Raji (cell line): Measurements from ENCODE around the gene TNS4.

Source experiments
- POLR2A ChIP-seq: IDR thresholded peaks from 2 replicates; pipeline ENCODE4 v1.6.1; 2011; ENCODE audit warnings: low read depth, low read length, control low read depth; ENCODE audit not compliant: insufficient read depth

Gene TNS4

DNA sequence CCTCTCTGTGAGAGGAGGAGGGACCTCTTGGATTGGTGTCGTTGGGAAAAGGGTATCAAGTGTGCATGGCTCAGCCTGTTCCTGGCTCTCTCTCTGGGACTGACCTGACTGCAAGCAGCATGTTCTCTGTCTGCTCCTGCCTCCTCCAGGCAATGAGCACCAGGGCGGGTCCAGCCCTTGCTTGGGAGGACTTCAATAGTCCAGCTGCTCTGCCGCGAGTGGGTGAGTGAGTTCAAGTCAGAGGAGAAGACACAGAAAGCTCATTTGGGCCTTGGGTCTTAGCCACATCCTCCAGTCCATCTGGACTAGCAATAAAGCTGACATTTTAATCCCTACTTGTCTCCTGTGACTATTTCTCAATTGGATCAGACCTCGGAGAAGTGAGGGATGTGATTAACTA, 25.2 kb upstream of the TNS4 start:
- TF ChIP-seq POLR2A = no peak

DNA sequence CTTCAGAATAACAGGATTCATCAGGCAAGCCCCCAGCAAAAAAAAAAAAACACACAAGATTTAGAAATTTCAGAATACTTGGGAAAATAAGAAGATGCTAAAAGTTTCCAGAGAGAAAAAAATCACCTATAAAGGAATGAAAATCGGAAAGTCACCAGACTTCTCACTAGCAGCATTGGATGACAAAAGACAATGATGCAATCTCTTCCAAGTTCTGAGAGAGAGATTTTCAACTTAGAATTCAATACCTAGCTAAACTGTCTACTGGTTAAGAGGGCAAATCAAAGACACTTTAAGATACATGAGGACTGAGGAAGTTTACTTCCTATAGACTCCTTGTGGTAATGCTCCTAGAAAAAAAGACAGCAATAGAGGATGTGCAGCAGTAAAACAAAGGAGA, 23.9 kb upstream of the TNS4 start:
- TF ChIP-seq POLR2A = no peak

DNA sequence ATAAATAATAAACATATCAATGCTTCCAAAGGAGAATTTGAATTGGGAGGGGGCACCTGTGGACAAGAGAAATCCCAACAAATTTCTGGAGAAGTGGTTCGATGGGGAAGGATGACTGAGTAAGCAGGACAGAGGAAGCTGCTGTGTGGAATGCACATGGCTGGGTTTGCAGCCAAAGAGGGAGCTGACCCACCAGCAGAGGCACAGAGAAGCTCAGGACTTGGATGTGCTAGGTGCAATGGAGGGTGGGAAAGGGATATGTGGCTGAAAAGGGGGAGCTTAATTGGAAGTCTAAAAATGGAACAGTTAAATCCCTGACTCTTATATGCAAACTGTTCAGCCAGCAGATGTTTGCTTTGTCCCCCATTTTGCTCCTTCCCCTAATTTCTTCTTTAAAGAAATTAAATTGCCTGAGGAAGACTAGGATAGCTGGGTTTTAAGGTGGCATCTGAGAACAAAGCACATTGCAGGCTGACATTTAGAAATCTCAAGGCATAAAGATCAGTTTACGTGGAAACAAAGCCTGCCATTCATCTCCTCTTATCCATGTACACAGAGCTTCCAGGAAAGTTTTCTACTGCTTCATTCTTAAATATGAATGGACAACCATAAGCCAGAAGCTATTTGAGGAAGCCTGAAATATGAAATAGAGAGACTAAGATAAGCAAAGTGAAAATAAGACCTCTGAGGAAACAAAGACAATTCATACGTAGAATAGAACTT, 23.0 kb upstream of the TNS4 start:
- TF ChIP-seq POLR2A = no peak

- no peak for TF ChIP-seq POLR2A
These were observed 21.5 kb upstream of the TNS4 start for GRCh38 chr17:40522961-40523310.

GRCh38 chr17:40522250-40522960, 21.0 kb upstream of the TNS4 start:
- no peak for TF ChIP-seq POLR2A

- TF ChIP-seq POLR2A = no peak
These were observed 19.6 kb upstream of the TNS4 start for GRCh38 chr17:40520991-40521453.

DNA sequence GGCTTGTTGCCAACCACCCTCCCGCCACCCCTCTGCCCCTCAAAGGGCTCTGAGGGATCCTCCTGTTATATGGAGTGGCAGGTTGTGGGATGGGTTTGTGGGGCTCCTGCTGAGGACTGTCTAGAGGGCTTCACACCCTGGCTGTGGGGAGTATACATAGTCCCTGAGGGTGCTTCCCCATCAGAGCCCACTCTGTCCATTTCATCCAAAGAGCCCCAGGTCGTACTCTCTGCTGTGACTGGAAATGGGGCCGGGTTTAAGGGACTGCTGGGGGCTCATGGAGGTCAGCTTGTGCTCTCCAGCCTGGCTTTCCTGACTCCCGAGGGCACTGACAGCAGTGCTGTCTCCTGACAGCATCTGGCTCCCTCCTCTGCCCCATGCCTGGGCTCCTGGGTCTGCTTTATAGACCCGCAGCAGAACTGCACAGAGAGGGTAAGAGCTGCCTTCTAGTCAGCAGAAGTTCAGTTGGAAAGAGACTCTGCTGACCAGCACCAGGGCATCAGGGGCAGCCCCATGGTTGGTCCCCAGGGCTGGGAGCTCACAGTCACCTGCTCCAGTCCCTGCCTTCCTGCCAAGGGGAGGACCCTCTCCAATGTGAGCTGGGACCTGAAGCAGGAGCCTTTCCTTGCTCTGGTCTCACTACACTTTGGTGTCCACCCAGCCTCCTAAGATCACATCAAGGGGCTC, 17.8 kb upstream of the TNS4 start:
- no peak for TF ChIP-seq POLR2A

DNA sequence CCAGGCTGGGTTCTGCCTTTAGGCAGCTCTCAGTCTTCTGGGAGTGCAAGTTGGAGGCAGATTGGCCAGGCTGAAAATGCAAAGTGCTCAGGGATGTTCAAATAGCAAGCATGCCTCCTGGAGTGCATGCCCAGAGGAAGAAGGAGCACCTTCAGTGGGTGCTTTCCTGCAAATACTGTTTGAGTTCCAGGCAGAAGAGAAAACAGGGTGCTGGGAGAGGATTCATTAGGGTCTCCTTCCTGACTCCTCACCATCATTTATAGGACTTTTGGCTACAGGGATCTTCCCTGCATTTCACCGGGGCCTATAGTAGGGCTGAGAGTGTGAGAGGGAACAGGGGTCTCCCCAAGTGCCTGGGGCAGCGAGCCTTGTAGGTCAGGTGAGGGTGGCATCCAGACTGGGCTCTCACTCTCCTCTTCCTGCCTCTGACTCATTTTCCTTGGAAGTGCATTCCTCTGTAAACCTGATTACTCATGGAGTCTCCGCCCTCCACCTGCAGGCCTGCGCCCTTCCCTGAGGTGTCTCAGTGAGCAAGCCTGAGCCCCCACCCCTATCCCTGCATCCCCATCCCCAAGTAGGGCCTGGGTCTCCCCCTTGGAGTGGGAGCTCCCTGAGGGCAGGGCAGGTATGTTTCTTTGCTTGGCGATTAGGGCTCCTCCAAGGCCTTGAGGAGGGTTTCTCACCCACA, 17.1 kb upstream of the TNS4 start:
- no peak for TF ChIP-seq POLR2A

DNA sequence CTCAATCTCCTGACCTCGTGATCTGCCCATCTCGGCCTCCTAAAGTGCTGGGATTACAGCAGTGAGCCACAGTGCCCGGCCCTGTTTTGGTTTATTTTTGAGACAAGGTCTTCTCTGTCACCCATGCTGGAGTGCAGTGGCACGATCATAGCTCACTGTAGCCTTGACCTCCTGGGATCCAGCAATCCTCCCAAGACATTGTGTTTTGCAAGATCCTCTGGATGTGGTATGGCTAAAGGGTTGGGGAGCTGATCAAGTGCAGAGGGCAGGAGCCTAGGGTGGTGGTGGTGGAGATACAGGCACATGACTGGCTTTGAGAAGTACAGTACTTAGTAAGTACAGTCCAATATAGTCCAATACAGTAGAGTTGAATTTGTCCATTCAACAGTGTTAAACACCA, 16.6 kb upstream of the TNS4 start:
- TF ChIP-seq POLR2A = no peak

DNA sequence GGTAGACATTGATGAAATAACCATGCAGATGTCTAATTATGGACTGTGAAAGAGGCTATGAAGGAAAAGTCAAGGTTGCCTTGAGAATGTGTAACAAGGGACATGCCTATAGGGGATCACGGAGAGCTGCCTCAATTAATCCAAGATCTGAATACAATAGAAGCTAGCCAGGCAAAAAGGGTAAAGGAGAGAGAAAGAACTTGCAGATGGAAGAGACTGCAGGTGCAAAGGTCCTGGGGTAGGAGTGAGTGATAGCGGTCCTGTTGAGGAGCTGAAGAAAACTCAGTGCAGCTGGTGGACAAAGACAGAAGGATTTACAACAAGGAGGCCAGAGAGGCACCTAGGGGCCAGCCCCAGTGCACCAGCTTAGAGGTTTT, 15.9 kb upstream of the TNS4 start:
- TF ChIP-seq POLR2A = no peak

GRCh38 chr17:40516581-40517285, 15.3 kb upstream of the TNS4 start:
- TF ChIP-seq POLR2A = no peak

DNA sequence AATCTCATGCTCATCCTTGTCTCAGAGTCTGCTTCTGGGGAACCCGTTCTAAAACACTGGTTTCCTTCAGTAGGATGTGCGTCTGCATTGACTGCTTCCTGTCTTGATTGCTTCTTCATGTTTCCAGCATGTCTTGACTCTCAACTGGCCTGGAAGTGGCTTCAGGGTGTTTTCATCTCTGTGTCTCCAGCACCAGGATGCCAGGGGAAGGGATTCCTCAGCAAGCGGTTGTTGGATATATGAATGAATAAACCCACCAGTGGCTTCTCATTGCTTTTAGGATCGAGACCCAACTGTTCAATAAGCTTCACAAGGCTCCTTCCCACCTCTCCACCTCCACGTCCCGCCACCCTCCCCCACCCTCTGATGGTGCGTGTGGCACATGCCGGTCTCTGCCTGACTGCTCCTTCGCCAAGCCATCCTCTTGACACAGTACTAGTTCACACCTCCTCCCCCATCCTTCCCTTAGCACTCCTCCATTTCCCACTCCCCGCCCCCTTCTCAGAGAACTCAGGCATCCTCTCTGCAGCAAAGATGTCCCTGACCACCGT, 14.1 kb upstream of the TNS4 start:
- no peak for TF ChIP-seq POLR2A

DNA sequence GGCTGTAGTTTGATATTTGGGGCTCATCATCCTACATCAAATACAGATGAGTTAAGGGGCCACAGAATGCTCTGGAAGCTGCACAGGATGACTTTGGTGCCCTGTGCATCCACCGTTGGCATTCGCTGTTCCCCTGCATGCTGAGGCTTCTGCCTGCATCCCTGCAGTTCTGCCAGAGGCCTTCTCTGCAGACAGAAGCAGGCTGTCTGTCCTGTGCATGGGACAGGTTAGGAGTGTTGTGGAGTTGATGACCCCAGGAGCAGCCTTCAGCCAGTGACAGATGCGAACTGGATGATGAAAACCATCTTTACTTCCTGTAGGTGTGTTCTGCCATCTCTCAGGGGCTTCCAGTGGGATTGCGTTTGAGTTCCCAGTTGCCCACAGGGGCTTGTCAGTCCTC, 13.6 kb upstream of the TNS4 start:
- no peak for TF ChIP-seq POLR2A

- TF ChIP-seq POLR2A = no peak
These were observed 12.8 kb upstream of the TNS4 start for GRCh38 chr17:40514013-40514875.

GRCh38 chr17:40511667-40512220, 10.3 kb upstream of the TNS4 start:
- no peak for TF ChIP-seq POLR2A
